GM12801 (cell line): ENCODE results near the gene COA7.

Experiments used
- CTCF ChIP-seq: IDR thresholded peaks from one replicate; pipeline ENCODE4 v1.5.1; 2011; ENCODE audit warnings: control low read depth; ENCODE audit not compliant: insufficient read length; ENCODE audit errors: extremely low read depth

COA7 gene

GRCh38 chr1:52733368-52733767 lies 35.2 kb upstream of the COA7 start:
- TF ChIP-seq CTCF: no peak

- TF ChIP-seq CTCF: no peak
Observed at GRCh38 chr1:52727956-52728656, 30.0 kb upstream of the COA7 start.

- no peak for TF ChIP-seq CTCF
Observed at GRCh38 chr1:52727114-52727586, 29.0 kb upstream of the COA7 start.

- TF ChIP-seq CTCF: no peak
Observed at GRCh38 chr1:52726265-52727113, 28.3 kb upstream of the COA7 start, which contains the start of gene ZYG11B. Gene ZYG11B (plus strand): TSS chr1:52726453. CDS start chr1:52726654, 201 bp downstream.

GRCh38 chr1:52725903-52726264 lies 27.7 kb upstream of the COA7 start:
- no peak for TF ChIP-seq CTCF

- no peak for TF ChIP-seq CTCF
Observed at GRCh38 chr1:52723260-52723659, 25.1 kb upstream of the COA7 start.

GRCh38 chr1:52713590-52713989 lies 15.4 kb upstream of the COA7 start:
- no peak for TF ChIP-seq CTCF
